ENCODE measurements around the gene TCEAL1. TPM values are rescaled to one million over a fixed set of nuclear protein-coding genes. Genes with fewer than 3 reads are reported as not detected.
"Not testable (repeated sequence)": the region's sequence is repeated elsewhere in the genome, so short reads cannot be mapped to it uniquely, and the experiment has no call there.

Gene TCEAL1
- polyA plus RNA-seq, 1 donor from 2014 or later, result 89.4 TPM

DNA sequence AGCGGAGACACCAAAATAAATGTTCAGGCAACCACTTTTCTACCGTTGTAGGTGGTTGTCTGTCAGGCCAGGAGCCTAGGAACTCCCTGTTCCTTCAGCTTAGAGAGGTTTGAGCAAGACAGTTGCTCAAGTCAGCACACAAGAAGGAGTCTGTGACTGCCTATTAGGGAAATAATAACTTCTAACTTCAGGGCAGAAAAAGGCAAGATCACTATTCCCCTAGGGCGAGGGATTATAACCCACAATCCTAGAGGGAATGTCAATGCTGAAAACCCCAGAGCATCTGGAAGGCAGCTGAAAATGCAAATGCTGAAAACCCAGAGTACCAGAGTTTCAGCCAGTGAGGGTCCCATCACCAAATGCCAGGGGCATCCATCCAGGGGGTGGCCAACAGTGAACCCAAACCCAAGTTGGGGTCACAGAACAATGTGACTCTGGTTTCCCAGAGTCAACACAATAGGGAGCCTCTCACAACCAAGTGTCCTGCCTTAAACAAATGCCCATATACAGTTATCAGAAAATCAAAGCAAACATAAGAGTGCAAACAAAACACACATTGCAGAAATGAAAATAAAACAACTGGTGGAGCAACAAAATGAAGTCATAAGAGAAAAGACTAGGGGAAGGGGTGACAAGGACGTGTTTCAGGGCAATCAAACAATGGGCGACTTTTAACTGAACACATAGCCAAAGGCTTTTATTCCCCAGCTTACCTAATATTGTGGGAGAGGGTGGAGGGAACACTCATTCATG, 30.1 kb downstream of the TCEAL1 start:
- no peaks in the 10 kb centered on the region for H3K9me3 ChIP-seq (ENCODE audit: low read length)
- no peaks in the 10 kb centered on the region for H3F3A ChIP-seq (ENCODE audit: insufficient read depth, low read length, poor library complexity, severe bottlenecking)
- TF ChIP-seq EP300 (conservative IDR thresholded peaks at IDR 0.05; ENCODE audit: poor library complexity, severe bottlenecking) (no peak), POLR2AphosphoS5 (IDR thresholded peaks at IDR 0.05) (no peak), EZH2 (IDR thresholded peaks at IDR 0.05; ENCODE audit: borderline replicate concordance, insufficient read depth, low read length, poor library complexity, severe bottlenecking) (no peak), SMC3 (conservative IDR thresholded peaks at IDR 0.05; ENCODE audit: poor library complexity) (no peak), MXI1 (conservative IDR thresholded peaks at IDR 0.05; ENCODE audit: poor library complexity, severe bottlenecking) (no peak), RAD21 (conservative IDR thresholded peaks at IDR 0.05) (no peak), TAF1 (IDR thresholded peaks at IDR 0.05; ENCODE audit: low read depth) (no peak)
- TF ChIP-seq, protein P1, sequence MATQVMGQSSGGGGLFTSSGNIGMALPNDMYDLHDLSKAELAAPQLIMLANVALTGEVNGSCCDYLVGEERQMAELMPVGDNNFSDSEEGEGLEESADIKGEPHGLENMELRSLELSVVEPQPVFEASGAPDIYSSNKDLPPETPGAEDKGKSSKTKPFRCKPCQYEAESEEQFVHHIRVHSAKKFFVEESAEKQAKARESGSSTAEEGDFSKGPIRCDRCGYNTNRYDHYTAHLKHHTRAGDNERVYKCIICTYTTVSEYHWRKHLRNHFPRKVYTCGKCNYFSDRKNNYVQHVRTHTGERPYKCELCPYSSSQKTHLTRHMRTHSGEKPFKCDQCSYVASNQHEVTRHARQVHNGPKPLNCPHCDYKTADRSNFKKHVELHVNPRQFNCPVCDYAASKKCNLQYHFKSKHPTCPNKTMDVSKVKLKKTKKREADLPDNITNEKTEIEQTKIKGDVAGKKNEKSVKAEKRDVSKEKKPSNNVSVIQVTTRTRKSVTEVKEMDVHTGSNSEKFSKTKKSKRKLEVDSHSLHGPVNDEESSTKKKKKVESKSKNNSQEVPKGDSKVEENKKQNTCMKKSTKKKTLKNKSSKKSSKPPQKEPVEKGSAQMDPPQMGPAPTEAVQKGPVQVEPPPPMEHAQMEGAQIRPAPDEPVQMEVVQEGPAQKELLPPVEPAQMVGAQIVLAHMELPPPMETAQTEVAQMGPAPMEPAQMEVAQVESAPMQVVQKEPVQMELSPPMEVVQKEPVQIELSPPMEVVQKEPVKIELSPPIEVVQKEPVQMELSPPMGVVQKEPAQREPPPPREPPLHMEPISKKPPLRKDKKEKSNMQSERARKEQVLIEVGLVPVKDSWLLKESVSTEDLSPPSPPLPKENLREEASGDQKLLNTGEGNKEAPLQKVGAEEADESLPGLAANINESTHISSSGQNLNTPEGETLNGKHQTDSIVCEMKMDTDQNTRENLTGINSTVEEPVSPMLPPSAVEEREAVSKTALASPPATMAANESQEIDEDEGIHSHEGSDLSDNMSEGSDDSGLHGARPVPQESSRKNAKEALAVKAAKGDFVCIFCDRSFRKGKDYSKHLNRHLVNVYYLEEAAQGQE (IDR thresholded peaks at IDR 0.05; ENCODE audit: borderline replicate concordance), result no peak
- TF ChIP-seq, protein P2, sequence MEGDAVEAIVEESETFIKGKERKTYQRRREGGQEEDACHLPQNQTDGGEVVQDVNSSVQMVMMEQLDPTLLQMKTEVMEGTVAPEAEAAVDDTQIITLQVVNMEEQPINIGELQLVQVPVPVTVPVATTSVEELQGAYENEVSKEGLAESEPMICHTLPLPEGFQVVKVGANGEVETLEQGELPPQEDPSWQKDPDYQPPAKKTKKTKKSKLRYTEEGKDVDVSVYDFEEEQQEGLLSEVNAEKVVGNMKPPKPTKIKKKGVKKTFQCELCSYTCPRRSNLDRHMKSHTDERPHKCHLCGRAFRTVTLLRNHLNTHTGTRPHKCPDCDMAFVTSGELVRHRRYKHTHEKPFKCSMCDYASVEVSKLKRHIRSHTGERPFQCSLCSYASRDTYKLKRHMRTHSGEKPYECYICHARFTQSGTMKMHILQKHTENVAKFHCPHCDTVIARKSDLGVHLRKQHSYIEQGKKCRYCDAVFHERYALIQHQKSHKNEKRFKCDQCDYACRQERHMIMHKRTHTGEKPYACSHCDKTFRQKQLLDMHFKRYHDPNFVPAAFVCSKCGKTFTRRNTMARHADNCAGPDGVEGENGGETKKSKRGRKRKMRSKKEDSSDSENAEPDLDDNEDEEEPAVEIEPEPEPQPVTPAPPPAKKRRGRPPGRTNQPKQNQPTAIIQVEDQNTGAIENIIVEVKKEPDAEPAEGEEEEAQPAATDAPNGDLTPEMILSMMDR (IDR thresholded peaks at IDR 0.05; ENCODE audit: poor library complexity, severe bottlenecking), result no peak

DNA sequence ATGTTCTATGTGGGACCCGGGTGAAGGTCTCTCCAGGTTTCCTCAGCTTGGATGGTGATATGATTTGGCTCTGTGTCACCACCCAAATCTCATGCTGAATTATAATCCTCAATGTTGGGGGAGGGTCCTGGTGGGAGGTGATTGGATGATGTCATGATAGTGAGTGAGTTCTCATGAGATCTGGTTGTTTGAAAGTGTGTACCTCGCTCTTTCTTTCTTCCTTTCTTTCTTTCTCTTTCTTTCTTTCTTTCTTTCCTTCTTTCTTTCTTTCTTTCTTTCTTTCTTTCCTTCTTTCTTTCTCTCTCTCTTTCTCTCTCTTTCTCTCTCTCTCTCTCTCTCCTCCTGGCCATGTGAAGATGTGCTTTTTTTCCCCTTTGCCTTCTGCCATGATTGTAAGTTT, 30.7 kb downstream of the TCEAL1 start:
- not testable (repeated sequence) for H4K20me1 ChIP-seq (ENCODE audit: insufficient read depth); H3K9me3 ChIP-seq (ENCODE audit: low read length); H2AFZ ChIP-seq (ENCODE audit: low read depth, low read length); H3K9ac ChIP-seq (ENCODE audit: low read length); H3K27me3 ChIP-seq (ENCODE audit: insufficient read depth, low read depth, low read length); H3K4me2 ChIP-seq (ENCODE audit: low read length); H3K4me3 ChIP-seq (ENCODE audit: low read length); H3F3A ChIP-seq (ENCODE audit: insufficient read depth, low read length, poor library complexity, severe bottlenecking); H3K9me2 ChIP-seq (ENCODE audit: insufficient read depth, low read length); H3K27ac ChIP-seq (ENCODE audit: low read length); H3K79me2 ChIP-seq (replicated peaks; ENCODE audit: insufficient read depth, low read length); H3K36me3 ChIP-seq (ENCODE audit: insufficient read depth, low read length)

More for the DNA sequence above, 30.1 kb downstream of the TCEAL1 start:
- H4K20me1 ChIP-seq (ENCODE audit: insufficient read depth), result no peaks in the 10 kb centered on the region
- H3K4me3 ChIP-seq (ENCODE audit: low read length), result no peak overlapping the region
- H3K79me2 ChIP-seq (replicated peaks; ENCODE audit: insufficient read depth, low read length), result no peaks in the 10 kb centered on the region
- H3K27me3 ChIP-seq (ENCODE audit: insufficient read depth, low read depth, low read length), result no peaks in the 10 kb centered on the region
- no peaks in the 10 kb centered on the region for H3K36me3 ChIP-seq (ENCODE audit: insufficient read depth, low read length)
- H3K9ac ChIP-seq (ENCODE audit: low read length), result no peak overlapping the region
- H3K27ac ChIP-seq (ENCODE audit: low read length), result no peak overlapping the region
- no peak overlapping the region for H3K4me2 ChIP-seq (ENCODE audit: low read length)
- no peaks in the 10 kb centered on the region for H3K9me2 ChIP-seq (ENCODE audit: insufficient read depth, low read length)
- no peak overlapping the region for H2AFZ ChIP-seq (ENCODE audit: low read depth, low read length)
